NT2/D1 (cell line): ENCODE results near the gene CDK11A.

Experiments used
- YY1 ChIP-seq: IDR thresholded peaks from 2 replicates; pipeline ENCODE4 v1.6.1; 2011; ENCODE audit not compliant: insufficient read length, insufficient read depth
- ZNF274 ChIP-seq: IDR thresholded peaks from 2 replicates; pipeline ENCODE4 v1.6.1; 2011; ENCODE audit warnings: mild to moderate bottlenecking, low read depth, low read length

GRCh38 chr1:1758059-1758621, 34.0 kb upstream of the CDK11A start:
- no peak for TF ChIP-seq ZNF274
- no peak for TF ChIP-seq YY1
